Subcutaneous abdominal adipose tissue (tissue), 5 donors: ENCODE results near the gene RBM3.
A peak's percentile ranks its signal among the peaks of the same experiment; 100 is the strongest.
"Not testable (repeated sequence)": the region's sequence is repeated elsewhere in the genome, so short reads cannot be mapped to it uniquely, and the experiment has no call there.

Experiments
- H3K27ac ChIP-seq: one replicate; pipeline ENCODE4 v1.7.0; 2013; ENCODE audit warnings: low read depth, mild to moderate bottlenecking, inconsistent platforms, low read length, moderate library complexity
- H3K27me3 ChIP-seq, 5 donors: one replicate each; pipeline ENCODE4 v1.7.0; 2013; ENCODE audit warnings: low read length in 5 of 5, inconsistent platforms in 1 of 5; ENCODE audit not compliant: control insufficient read depth in 5 of 5, insufficient read depth in 4 of 5
- H3K36me3 ChIP-seq, 5 donors: one replicate each; pipeline ENCODE4 v1.7.0; 2013; ENCODE audit warnings: low read length in 5 of 5; ENCODE audit not compliant: control insufficient read depth in 5 of 5, insufficient read depth in 5 of 5
- H3K4me1 ChIP-seq, 5 donors: one replicate each; pipeline ENCODE4 v1.7.0; 2013; ENCODE audit warnings: low read length in 5 of 5, mild to moderate bottlenecking in 3 of 5, moderate library complexity in 1 of 5; ENCODE audit not compliant: control insufficient read depth in 5 of 5, insufficient read depth in 5 of 5
- H3K4me3 ChIP-seq, 5 donors: one replicate each; pipeline ENCODE4 v1.7.0; 2013; ENCODE audit warnings: low read length in 5 of 5, low read depth in 1 of 5
- H3K9ac ChIP-seq, 5 donors: one replicate each; pipeline ENCODE4 v1.7.0; 2013; ENCODE audit warnings: low read length in 5 of 5, mild to moderate bottlenecking in 4 of 5, moderate library complexity in 3 of 5
- H3K9me3 ChIP-seq, 5 donors: one replicate each; pipeline ENCODE4 v1.7.0; 2013; ENCODE audit warnings: low read length in 5 of 5; ENCODE audit not compliant: control insufficient read depth in 5 of 5
- donor health status: healthy.
- donor health status: healthy.
- donor health status: healthy.
- donor health status: healthy.
- donor health status: healthy.

RBM3 gene

DNA sequence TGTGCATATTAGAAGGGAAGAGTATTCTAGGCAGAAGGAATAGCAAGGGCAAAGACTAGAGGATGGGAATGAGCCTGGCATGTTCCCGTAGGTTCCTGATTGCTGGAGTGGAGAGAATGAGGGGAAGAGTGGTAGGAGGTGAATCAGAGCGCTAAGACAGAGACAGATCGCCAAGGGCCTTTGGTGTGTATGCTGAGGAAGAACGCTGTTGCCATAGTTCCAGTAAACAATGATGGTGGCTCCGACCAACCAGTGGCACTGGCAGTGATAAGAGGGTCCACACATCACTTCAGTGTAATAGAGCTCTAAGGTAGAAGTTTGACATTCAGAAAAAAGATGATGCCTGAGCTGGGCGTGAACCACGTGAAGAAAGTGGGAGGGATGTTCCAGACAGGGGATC lies 33.8 kb upstream of the RBM3 start:
- Histone ChIP-seq H3K27ac (peak overlapping the region; percentile 72), H3K27me3 (peaks cover 0 to 10% (median 0%) of the 10 kb centered on the region in 5 donors), H3K4me1 (peaks cover 0 to 15% (median 9%) of the 10 kb centered on the region in 5 donors), H3K4me3 (peak overlapping the region; percentile 55 to 83 (median 69)), H3K9ac (no peak overlapping the region), H3K36me3 (peaks cover 3 to 15% (median 6%) of the 10 kb centered on the region in 5 donors), H3K9me3 (no peaks in the 10 kb centered on the region)

DNA sequence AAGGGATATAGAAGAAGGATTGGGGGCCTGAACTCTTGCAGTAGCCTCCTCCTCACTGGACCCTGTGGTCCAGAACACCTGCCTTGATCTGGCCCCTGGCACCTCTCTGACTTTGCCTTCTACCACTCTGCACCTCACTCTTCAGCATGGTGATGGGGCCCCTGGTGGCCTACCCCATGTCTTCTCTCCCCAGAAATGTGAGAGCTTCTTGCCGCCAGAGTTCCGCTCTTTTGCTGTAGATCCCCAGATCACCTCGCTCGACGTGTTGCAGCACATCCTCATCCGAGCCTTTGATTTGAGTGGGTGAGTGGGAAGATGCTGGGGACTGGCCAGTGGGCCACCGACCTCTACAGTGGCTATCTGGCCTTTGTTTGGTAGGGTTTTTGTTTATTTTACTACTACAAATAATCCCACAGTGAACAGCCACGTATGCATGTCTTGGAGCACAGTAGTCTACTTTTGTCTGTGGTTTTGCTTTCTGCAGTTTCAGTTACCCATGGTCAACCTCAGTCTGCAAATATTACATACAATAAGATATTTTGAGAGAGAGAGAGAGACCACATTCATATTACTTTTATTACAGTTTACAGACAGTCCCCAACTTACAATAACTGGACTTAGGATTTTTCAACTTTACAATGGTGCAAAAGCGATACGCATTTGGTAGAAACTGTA lies 33.0 kb upstream of the RBM3 start:
- H3K9ac ChIP-seq = no peak overlapping the region
- no peaks in the 10 kb centered on the region for H3K9me3 ChIP-seq
- H3K27ac ChIP-seq = no peak overlapping the region
- H3K36me3 ChIP-seq = peaks cover 3 to 15% (median 7%) of the 10 kb centered on the region in 5 donors
- H3K27me3 ChIP-seq = peaks cover 0 to 10% (median 0%) of the 10 kb centered on the region in 5 donors
- peaks cover 0 to 15% (median 9%) of the 10 kb centered on the region in 5 donors for H3K4me1 ChIP-seq
- H3K4me3 ChIP-seq = no peak overlapping the region

DNA sequence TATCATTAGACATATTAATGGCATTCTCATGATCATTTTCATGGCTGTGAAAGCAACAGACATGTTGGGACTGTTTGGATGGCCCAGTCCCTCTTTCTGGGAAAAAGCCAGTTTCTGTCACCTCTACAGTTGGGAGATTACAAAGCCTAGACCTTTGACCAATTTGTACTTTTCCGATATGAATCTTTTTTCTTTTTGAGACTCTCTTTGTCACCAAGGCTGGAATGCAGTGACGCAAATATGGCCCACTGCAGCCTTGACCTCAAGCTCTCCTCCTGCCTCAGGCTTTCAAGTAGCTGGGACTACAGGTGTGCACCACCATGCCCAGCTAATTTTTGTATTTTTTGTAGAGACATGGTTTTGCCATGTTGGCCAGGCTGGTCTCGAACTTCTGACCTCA lies 25.4 kb upstream of the RBM3 start:
- peaks cover 0 to 7% (median 0%) of the 10 kb centered on the region in 5 donors for H3K27me3 ChIP-seq
- peaks cover 3 to 15% (median 10%) of the 10 kb centered on the region in 5 donors for H3K36me3 ChIP-seq
- H3K9ac ChIP-seq = no peak overlapping the region
- no peak overlapping the region for H3K27ac ChIP-seq
- no peaks in the 10 kb centered on the region for H3K9me3 ChIP-seq
- no peak overlapping the region for H3K4me3 ChIP-seq
- H3K4me1 ChIP-seq = peaks cover 0 to 3% (median 0%) of the 10 kb centered on the region in 5 donors

DNA sequence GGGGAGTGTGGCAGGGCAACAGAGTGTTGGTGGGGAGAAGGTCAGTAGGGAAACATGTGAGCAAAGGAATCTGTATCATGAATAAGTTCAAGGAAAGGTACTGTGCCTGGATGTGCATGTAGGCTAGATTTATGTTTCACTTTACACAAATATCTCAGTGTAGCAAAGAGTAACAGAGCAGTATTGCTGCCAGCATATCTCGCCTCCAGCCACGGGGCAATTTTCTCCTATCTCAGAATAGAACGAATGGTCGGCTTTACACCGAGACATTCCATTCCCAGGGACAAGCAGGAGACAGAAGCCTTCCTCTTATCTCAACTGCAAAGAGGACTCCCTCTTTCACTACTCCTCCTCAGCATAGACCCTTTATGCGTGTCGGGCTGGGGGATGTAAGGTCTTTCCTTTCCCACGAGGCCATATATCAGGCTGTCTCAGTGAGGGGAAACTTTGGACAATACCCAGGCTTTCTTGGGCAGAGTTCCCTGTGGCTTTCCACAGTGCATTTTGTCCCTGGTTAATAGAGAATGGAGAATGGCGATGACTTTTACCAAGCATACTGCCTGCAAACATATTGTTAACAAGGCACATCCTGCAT lies 18.5 kb upstream of the RBM3 start:
- H3K36me3 ChIP-seq = peaks cover 0 to 34% (median 26%) of the 10 kb centered on the region in 5 donors
- H3K27me3 ChIP-seq, H3K4me3 ChIP-seq, H3K4me1 ChIP-seq, H3K27ac ChIP-seq, H3K9ac ChIP-seq, H3K9me3 ChIP-seq: not testable (repeated sequence)

DNA sequence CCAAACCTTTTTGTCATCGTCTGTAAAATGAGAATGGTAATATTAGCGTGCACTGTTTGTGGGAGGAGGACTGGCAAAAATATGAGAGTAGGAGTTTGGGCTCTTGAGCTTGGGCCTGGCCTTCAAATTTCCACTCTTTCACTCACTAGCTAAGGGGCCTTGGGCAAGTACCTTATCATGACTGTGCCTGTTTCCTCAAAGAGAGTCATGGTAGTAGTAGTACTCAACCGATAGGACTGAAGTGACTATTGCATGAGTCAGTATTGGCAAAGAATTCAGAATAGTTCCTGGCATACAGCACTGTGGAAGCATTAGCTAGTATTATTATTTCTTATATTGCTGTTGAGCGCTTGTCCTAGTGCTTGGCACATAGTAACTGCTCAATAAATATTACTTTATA lies 16.0 kb upstream of the RBM3 start:
- no peak overlapping the region for H3K27ac ChIP-seq
- peaks cover 0 to 2% (median 0%) of the 10 kb centered on the region in 5 donors for H3K27me3 ChIP-seq
- peaks cover 0 to 3% (median 0%) of the 10 kb centered on the region in 5 donors for H3K9me3 ChIP-seq
- H3K9ac ChIP-seq = no peak overlapping the region
- H3K4me3 ChIP-seq = no peak overlapping the region
- peaks cover 0 to 8% (median 5%) of the 10 kb centered on the region in 5 donors for H3K4me1 ChIP-seq
- H3K36me3 ChIP-seq = peaks cover 0 to 43% (median 33%) of the 10 kb centered on the region in 5 donors

DNA sequence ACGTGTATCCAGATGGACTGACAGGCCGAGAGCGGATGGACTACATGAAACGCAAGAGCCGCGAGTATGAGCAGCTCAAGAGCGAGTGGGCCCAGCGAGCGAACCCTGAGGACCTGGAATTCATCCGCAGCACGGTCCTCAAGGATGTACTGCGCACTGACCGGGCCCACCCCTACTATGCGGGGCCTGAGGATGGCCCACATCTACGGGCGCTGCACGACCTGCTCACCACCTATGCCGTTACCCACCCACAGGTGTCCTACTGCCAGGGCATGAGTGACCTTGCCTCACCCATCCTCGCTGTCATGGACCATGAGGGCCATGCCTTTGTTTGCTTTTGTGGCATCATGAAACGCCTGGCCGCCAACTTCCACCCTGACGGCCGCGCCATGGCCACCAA lies 14.6 kb upstream of the RBM3 start:
- Histone ChIP-seq H3K27me3 (peaks cover 0 to 2% (median 0%) of the 10 kb centered on the region in 5 donors), H3K9me3 (peaks cover 0 to 3% (median 0%) of the 10 kb centered on the region in 5 donors), H3K4me3 (no peak overlapping the region), H3K4me1 (peaks cover 0 to 18% (median 5%) of the 10 kb centered on the region in 5 donors), H3K36me3 (peaks cover 0 to 42% (median 33%) of the 10 kb centered on the region in 5 donors), H3K9ac (no peak overlapping the region), H3K27ac (no peak overlapping the region)

DNA sequence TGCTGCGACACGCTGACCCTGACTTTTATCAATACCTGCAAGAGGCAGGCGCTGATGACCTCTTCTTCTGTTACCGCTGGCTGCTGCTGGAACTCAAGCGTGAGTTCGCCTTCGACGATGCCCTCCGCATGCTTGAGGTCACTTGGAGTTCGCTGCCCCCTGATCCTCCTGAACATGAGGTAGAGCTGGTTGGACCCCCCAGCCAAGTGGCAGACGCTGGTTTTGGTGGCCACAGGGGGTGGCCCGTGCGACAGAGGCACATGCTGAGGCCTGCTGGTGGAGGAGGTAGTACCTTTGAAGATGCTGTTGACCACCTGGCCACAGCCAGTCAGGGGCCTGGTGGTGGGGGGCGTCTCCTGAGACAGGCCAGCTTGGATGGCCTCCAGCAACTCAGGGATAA lies 14.2 kb upstream of the RBM3 start:
- Histone ChIP-seq H3K27ac (no peak overlapping the region), H3K4me1 (peaks cover 0 to 18% (median 5%) of the 10 kb centered on the region in 5 donors), H3K36me3 (peaks cover 0 to 39% (median 31%) of the 10 kb centered on the region in 5 donors), H3K4me3 (no peak overlapping the region), H3K9me3 (peaks cover 0 to 3% (median 0%) of the 10 kb centered on the region in 5 donors), H3K9ac (no peak overlapping the region), H3K27me3 (peaks cover 0 to 2% (median 0%) of the 10 kb centered on the region in 5 donors)

DNA sequence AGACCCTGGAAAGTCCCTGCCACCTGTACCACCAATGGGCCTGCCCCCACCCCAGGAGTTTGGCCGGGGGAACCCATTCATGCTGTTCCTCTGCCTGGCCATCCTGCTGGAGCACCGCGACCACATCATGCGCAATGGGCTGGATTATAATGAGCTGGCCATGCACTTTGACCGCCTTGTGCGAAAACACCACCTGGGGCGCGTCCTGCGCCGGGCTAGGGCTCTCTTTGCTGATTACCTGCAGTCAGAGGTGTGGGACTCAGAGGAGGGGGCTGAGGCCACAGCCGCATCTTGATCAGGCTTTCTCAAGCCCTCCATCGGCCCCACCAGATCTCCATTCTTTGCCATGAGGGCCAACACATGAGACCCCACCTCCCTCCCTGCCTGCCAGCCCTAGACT lies 13.6 kb upstream of the RBM3 start:
- Histone ChIP-seq H3K9ac (no peak overlapping the region), H3K36me3 (peaks cover 0 to 39% (median 28%) of the 10 kb centered on the region in 5 donors), H3K27me3 (peaks cover 0 to 2% (median 0%) of the 10 kb centered on the region in 5 donors)

DNA sequence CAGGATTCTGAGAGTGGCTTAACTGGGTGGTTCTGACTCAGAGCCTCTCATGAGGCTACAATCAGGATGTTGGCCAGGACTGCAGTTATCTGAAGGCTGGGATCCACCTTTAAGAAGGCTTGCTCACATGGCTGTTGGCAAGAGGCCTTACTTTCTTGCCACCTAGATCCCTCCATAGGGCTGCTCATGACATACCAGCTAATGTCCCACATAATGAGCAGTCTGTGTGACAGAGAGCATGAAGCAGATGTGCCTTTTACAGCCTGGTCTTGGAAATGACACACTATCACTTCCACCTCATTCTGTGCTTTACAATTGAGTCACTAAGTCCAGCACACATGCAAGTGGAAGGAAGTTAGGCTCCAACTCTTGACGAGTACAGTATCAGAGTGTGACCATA lies 4.3 kb upstream of the RBM3 start:
- no peak overlapping the region for H3K4me3 ChIP-seq
- no peaks in the 10 kb centered on the region for H3K36me3 ChIP-seq
- no peak overlapping the region for H3K9ac ChIP-seq
- H3K4me1 ChIP-seq = peaks cover 0 to 6% (median under 1%) of the 10 kb centered on the region in 5 donors
- H3K27me3 ChIP-seq = no peaks in the 10 kb centered on the region
- no peak overlapping the region for H3K27ac ChIP-seq
- peaks cover 0 to 9% (median 5%) of the 10 kb centered on the region in 5 donors for H3K9me3 ChIP-seq

More for the DNA sequence above, 13.6 kb upstream of the RBM3 start:
- Histone ChIP-seq H3K4me1 (peaks cover 0 to 18% (median 5%) of the 10 kb centered on the region in 5 donors), H3K27ac (no peak overlapping the region), H3K4me3 (no peak overlapping the region), H3K9me3 (peaks cover 0 to 3% (median 0%) of the 10 kb centered on the region in 5 donors)

DNA sequence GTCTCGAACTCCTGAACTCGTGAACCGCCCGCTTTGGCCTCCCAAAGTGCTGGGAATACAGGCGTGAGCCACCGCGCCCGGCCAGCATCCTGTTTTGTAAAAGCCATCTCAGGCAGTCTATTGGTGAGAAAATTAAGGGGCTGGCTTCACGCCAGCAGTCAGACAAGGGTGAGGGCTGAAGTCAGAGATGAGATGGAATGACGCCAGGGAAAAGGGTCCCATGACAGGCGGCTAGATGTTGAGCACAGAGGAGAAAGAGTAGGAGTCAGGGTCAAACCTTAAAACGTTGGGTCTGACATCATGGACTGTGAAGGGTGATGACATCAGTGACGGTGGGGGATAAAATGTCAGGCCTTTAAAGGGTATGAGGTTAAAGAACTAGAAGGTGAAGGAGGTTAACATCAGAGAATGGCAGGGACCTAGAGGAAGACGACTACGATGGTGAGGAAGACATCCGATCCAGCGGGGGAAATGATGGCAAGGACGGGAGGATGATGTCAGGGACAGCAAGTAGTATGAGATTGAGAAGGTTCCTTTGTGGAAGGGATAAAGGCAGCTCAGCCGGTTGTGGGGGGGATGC lies 504 bp upstream of the RBM3 start:
- peak overlapping the region; percentile 57 to 88 (median 75) for H3K4me3 ChIP-seq
- H3K27me3 ChIP-seq = no peaks in the 10 kb centered on the region
- H3K36me3 ChIP-seq = peaks cover 6 to 33% (median 26%) of the 10 kb centered on the region in 5 donors

More for the DNA sequence above, 504 bp upstream of the RBM3 start:
- peaks cover 0 to 22% (median 16%) of the 10 kb centered on the region in 5 donors for H3K4me1 ChIP-seq
- H3K27ac ChIP-seq = peak overlapping the region; percentile 99
- peaks cover 0 to 9% (median 5%) of the 10 kb centered on the region in 5 donors for H3K9me3 ChIP-seq
- H3K9ac ChIP-seq = peak overlapping the region in 4 of 5 donors; percentile 56 to 93 (median 79)
